Nasal cavity respiratory epithelium epithelial cell of viscerocranial mucosa (primary cell): ENCODE data around the gene MYF6. TPM values are rescaled to one million over a fixed set of nuclear protein-coding genes. Genes with fewer than 3 reads are reported as not detected.

Experiments
- total RNA-seq: library from RNA; depleted of rRNA; stranded (reverse); fragments of >200 nt; gene quantifications from 2 replicates; pipeline ENCODE4 v1.2.3, GENCODE V29; 2014

MYF6 gene
- total RNA-seq = not detected in 2 replicates

GRCh38 chr12:80707126-80707829 is at the start of gene MYF6:
TSS of gene MYF6 (plus strand) at chr12:80707634. CDS start at chr12:80707720, 86 bp downstream.

GRCh38 chr12:80716696-80717469 is 9.4 kb downstream of the MYF6 start, which contains the start of gene MYF5:
TSS of gene MYF5 (plus strand) at chr12:80716912. CDS start at chr12:80717064, 152 bp downstream.

Other genes starting within 250 kb of the MYF6 start
- gene MYF5, start 9.3 kb downstream of the MYF6 start, total RNA-seq = not detected in 2 replicates
- gene LIN7A, start 230.3 kb downstream of the MYF6 start, total RNA-seq = not detected in 2 replicates